ENCODE results near the gene MTMR2. TPM values are rescaled to one million over a fixed set of nuclear protein-coding genes. Genes with fewer than 3 reads are reported as not detected.

MTMR2 gene
- polyA plus RNA-seq, 1 of the 3 experiments (the other 2 are of a cell fraction), result 8.6 TPM

- no peaks in the 10 kb centered on the region; the same call in 1 of the 2 replicates for H3K9me3 ChIP-seq
- no peak overlapping the region for H3K4me3 ChIP-seq (ENCODE audit: low read depth in 2 of 2, low read length in 1 of 2)
- no peak overlapping the region for H2AFZ ChIP-seq (ENCODE audit: low read depth)
- no peak for TF ChIP-seq FOXM1 (IDR thresholded peaks at IDR 0.05; ENCODE audit: low read depth)
- no peak for TF ChIP-seq MEF2A (IDR thresholded peaks at IDR 0.05; ENCODE audit: borderline replicate concordance, low read depth)
- no peak for TF ChIP-seq MXI1 (IDR thresholded peaks at IDR 0.05; ENCODE audit: low read depth, low read length)
- TF ChIP-seq SIN3A (IDR thresholded peaks at IDR 0.05; ENCODE audit: borderline replicate concordance, low read depth, low read length), result no peak
- no peak for TF ChIP-seq EZH2phosphoT487 (IDR thresholded peaks at IDR 0.05; ENCODE audit: borderline replicate concordance, low read depth)
- no peak for TF ChIP-seq USF2 (IDR thresholded peaks at IDR 0.05; ENCODE audit: borderline replicate concordance, low read depth, low read length)
- TF ChIP-seq ELF1 (IDR thresholded peaks at IDR 0.05), result no peak
- no peaks in the 10 kb centered on the region for H3F3A ChIP-seq (replicated peaks; ENCODE audit: insufficient read depth)
- no peak overlapping the region for H3K4me2 ChIP-seq
- H4K20me1 ChIP-seq (ENCODE audit: insufficient read depth), result no peaks in the 10 kb centered on the region
- no peak overlapping the region for H3K9ac ChIP-seq
- no peaks in the 10 kb centered on the region for H3K9me2 ChIP-seq
- no peaks in the 10 kb centered on the region for H3K36me3 ChIP-seq (replicated peaks in 1 of 2; ENCODE audit: control insufficient read depth in 1 of 2, insufficient read depth in 2 of 2, low read length in 1 of 2)
- POLR2A ChIA-PET, result no interaction called here
- CTCF ChIA-PET, result no interaction called here
- no peaks in the 10 kb centered on the region for H3K79me2 ChIP-seq (ENCODE audit: insufficient read depth)
- DNase-seq, result no peak
- no peak overlapping the region for H3K27ac ChIP-seq (ENCODE audit: low read depth in 2 of 2, low read length in 1 of 2)
- 40% methylated on average over 1 of the region's 1 CpG for WGBS (ENCODE audit: low lambda C conversion rate)
- no peaks in the 10 kb centered on the region for H3K27me3 ChIP-seq (ENCODE audit: insufficient read depth)
- no peaks in the 10 kb centered on the region for H3K4me1 ChIP-seq (ENCODE audit: control insufficient read depth in 1 of 2, insufficient read depth in 2 of 2, low read depth in 1 of 2, low read length in 1 of 2)
Observed at GRCh38 chr11:95931916-95932315, 8.0 kb upstream of the MTMR2 start.

GRCh38 chr11:95930948-95931347 lies 7.0 kb upstream of the MTMR2 start:
- peaks cover 3% of the 10 kb centered on the region; the same call in 1 of the 2 replicates for H3K79me2 ChIP-seq (ENCODE audit: insufficient read depth)
- H3K4me3 ChIP-seq (ENCODE audit: low read depth in 2 of 2, low read length in 1 of 2), result no peak overlapping the region
- no peaks in the 10 kb centered on the region for H3F3A ChIP-seq (replicated peaks; ENCODE audit: insufficient read depth)
- H3K27me3 ChIP-seq (ENCODE audit: insufficient read depth), result no peaks in the 10 kb centered on the region
- no peaks in the 10 kb centered on the region; the same call in 1 of the 2 replicates for H3K9me3 ChIP-seq
- ChIA-PET CTCF (no interaction called here), POLR2A (no interaction called here)
- no peak for DNase-seq
- no peaks in the 10 kb centered on the region for H3K36me3 ChIP-seq (replicated peaks in 1 of 2; ENCODE audit: control insufficient read depth in 1 of 2, insufficient read depth in 2 of 2, low read length in 1 of 2)
- no peak overlapping the region for H3K27ac ChIP-seq (ENCODE audit: low read depth in 2 of 2, low read length in 1 of 2)
- TF ChIP-seq RFX5 (IDR thresholded peaks at IDR 0.05; ENCODE audit: low read length) (no peak), YY1 (IDR thresholded peaks at IDR 0.05; ENCODE audit: low read depth) (no peak), NRF1 (IDR thresholded peaks at IDR 0.05; ENCODE audit: low read depth, low read length) (no peak), POLR2AphosphoS5 (IDR thresholded peaks at IDR 0.05; ENCODE audit: low read depth, low read length) (no peak), REST (IDR thresholded peaks at IDR 0.05; ENCODE audit: low read depth, low read length) (no peak), RXRA (IDR thresholded peaks at IDR 0.05; ENCODE audit: borderline replicate concordance, low read depth) (no peak)
- 25% methylated on average over 1 of the region's 1 CpG for WGBS (ENCODE audit: low lambda C conversion rate)
- no peak overlapping the region for H3K4me2 ChIP-seq
- H3K9me2 ChIP-seq, result no peaks in the 10 kb centered on the region
- H3K4me1 ChIP-seq (ENCODE audit: control insufficient read depth in 1 of 2, insufficient read depth in 2 of 2, low read depth in 1 of 2, low read length in 1 of 2), result no peaks in the 10 kb centered on the region
- H4K20me1 ChIP-seq (ENCODE audit: insufficient read depth), result no peaks in the 10 kb centered on the region
- no peak overlapping the region for H3K9ac ChIP-seq
- no peak overlapping the region for H2AFZ ChIP-seq (ENCODE audit: low read depth)
